ENCODE results near the gene NTRK2.

DNA sequence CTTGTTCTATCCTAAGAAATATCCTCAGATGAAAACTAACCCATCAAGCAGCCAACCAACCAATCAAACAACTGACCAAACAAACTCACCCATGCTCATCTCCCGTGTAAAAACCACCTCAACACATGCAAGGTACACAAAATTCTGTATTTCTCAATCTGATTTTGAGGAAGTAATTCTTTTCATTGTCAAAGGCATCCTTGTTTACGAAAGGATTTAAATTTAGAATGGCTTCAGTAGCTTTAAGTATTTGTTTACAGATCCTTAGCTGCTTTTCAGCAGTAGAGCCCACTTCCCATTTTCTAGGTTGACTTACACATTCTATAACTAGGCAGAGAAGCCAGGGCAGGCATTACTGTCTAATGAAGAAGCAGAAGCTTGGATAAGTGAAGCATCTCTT lies 78.6 kb downstream of the NTRK2 start:
- no peak for TF ChIP-seq POLR2AphosphoS5 (IDR thresholded peaks at IDR 0.05; ENCODE audit: low read depth, low read length)
- no peak for TF ChIP-seq POLR2A (IDR thresholded peaks at IDR 0.05; ENCODE audit: low read depth, low read length)
- no peak for TF ChIP-seq TAF1 (IDR thresholded peaks at IDR 0.05; ENCODE audit: borderline replicate concordance, low read depth, low read length)

All from GM12892 (cell line).